Upper lobe of right lung (tissue), 1 donor: ENCODE results near the gene CLEC5A. TPM values are rescaled to one million over a fixed set of nuclear protein-coding genes. Genes with fewer than 3 reads are reported as not detected.

Experiments
- ATAC-seq: fragments of 200-7000 bp; cut with Tn5 transposase; one replicate; pipeline ENCODE4 v1.9.1; 2020; ENCODE audit warnings: mild to moderate bottlenecking, moderate library complexity
- DNase-seq: peaks from one replicate; pipeline ENCODE4 v3.0.0-alpha.2; 2020
- H3K27ac ChIP-seq: fragments of 200-600 bp; one replicate; pipeline ENCODE4 v1.8.0; 2022
- H3K27me3 ChIP-seq: fragments of 200-600 bp; one replicate; pipeline ENCODE4 v1.8.0; 2022; ENCODE audit warnings: mild to moderate bottlenecking
- H3K36me3 ChIP-seq: fragments of 200-600 bp; one replicate; pipeline ENCODE4 v1.8.0; 2022
- H3K4me1 ChIP-seq: fragments of 200-600 bp; one replicate; pipeline ENCODE4 v1.8.0; 2022
- H3K4me3 ChIP-seq: fragments of 200-600 bp; one replicate; pipeline ENCODE4 v1.8.0; 2022; ENCODE audit warnings: mild to moderate bottlenecking
- H3K9me3 ChIP-seq: fragments of 200-600 bp; one replicate; pipeline ENCODE4 v1.8.0; 2022
- intact Hi-C: fragments of 100-400 bp; cut with DNase I; formaldehyde crosslinking; loops from one replicate; pipeline ENCODE4 v1.11.0; 2022
- long read RNA-seq: library from polyadenylated mRNA; unstranded; transcript quantifications from one replicate; pipeline ENCODE4 v2.0.0, GENCODE V29; 2021
- total RNA-seq: library from RNA; stranded (reverse); fragmentation: NEBNext Ultra II Directional; extraction: Animal tissue kit (Norgen Biotek cat#: 25700); gene quantifications from one replicate; pipeline ENCODE4 v1.2.1, GENCODE V29; 2021
- TF ChIP-seq, protein P1 (sequence below): fragments of 200-600 bp; IDR thresholded peaks from one replicate; pipeline ENCODE4 v1.8.0; 2022; ENCODE audit warnings: antibody characterized with exemption
- donor health status: DM: no; HTN: yes; CAD: no; lungs with severe emphysema.

CLEC5A gene
- total RNA-seq = 10.6 TPM
- long read RNA-seq, transcript CLEC5A-206 (7 exons, 3,511 nt) = major isoform, 19 of 30 reads
- long read RNA-seq, partial matches to known transcripts = 2 of 30 reads
- long read RNA-seq, other reads (novel, unspliced or antisense) = 7 of 30 reads

DNA sequence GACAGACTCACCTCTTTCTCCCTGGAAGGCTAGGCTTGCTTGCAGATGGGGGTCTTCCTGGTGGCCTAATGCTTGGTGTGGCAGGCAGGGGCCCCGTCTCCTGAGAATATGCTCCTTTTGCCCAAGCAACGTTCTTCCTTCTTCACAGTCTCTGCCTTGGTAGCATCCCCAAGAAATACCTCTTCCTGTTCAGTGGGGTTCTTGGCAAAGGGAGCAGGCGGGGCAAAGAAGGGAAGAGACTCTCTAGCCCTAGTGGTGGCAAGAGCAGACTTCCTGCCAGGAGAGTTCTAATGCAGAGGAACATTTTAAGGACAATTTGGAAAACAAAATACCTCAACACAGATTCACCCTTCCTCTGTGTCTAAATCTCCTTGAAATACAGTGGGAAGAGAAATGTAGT, at the start of gene CLEC5A:
TSS of gene CLEC5A (minus strand) at position 179 of the 400 bp plus-strand sequence. CDS start 682 bp downstream, outside the sequence.
- H3K4me3 ChIP-seq = peak within 1 kb of the TSS; percentile 17
- intact Hi-C loops = no loop called here

DNA sequence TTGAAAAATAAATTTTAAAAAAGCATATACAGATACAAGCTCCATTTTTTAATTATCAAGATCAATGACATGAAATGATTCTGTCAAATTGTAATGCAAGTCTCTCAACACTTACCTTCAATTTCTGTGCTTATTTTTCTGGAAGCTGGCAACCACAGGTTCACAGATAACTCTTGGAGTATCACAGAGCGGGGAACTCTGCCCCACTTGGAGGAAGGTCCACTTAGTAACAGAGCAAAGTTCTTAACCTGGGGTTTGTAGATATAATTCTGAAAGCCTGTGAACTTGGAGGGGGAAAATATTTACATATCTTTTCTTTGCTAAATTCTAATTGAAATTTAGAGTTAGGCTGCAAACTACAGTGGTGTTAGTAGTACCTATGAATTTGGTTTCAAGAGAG, 46.6 kb upstream of the CLEC5A start:
- Histone ChIP-seq H3K36me3 (no peaks in the 10 kb centered on the region), H3K27me3 (no peaks in the 10 kb centered on the region), H3K27ac (no peak overlapping the region), H3K4me1 (no peaks in the 10 kb centered on the region), H3K9me3 (no peaks in the 10 kb centered on the region), H3K4me3 (no peak overlapping the region)
- DNase-seq (no peak), ATAC-seq (no peak)
- TF ChIP-seq, protein P1, sequence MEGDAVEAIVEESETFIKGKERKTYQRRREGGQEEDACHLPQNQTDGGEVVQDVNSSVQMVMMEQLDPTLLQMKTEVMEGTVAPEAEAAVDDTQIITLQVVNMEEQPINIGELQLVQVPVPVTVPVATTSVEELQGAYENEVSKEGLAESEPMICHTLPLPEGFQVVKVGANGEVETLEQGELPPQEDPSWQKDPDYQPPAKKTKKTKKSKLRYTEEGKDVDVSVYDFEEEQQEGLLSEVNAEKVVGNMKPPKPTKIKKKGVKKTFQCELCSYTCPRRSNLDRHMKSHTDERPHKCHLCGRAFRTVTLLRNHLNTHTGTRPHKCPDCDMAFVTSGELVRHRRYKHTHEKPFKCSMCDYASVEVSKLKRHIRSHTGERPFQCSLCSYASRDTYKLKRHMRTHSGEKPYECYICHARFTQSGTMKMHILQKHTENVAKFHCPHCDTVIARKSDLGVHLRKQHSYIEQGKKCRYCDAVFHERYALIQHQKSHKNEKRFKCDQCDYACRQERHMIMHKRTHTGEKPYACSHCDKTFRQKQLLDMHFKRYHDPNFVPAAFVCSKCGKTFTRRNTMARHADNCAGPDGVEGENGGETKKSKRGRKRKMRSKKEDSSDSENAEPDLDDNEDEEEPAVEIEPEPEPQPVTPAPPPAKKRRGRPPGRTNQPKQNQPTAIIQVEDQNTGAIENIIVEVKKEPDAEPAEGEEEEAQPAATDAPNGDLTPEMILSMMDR = no peak
- intact Hi-C loops = no loop called here

More for the DNA sequence above, at the start of gene CLEC5A:
- Histone ChIP-seq H3K27ac (no peak within 1 kb of the TSS), H3K9me3 (no peaks in the 10 kb centered on the region), H3K27me3 (no peaks in the 10 kb centered on the region), H3K36me3 (no peaks in the 10 kb centered on the region), H3K4me1 (no peaks in the 10 kb centered on the region)
- DNase-seq (no peak), ATAC-seq (peak; percentile 45)
- TF ChIP-seq, protein P1 = no peak

DNA sequence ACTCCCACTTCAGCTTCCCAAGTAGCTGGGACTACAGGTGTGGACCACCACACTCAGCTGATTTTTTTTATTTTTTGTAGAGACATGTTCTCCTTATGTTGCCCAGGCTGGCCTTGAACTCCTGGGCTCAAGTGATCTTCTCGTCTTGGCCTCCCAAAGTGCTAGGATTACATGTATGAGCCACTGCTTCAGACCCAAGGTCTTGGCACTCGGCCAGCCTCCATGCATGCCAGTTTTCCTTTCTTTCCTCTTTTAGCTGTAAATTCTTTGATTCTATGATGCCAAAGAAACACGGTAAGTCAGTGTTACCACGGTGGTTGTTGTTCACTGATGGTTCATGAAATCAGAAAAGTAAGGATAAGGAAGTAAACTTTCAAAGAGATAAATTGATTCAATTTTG, 45.9 kb upstream of the CLEC5A start:
- Histone ChIP-seq H3K9me3 (no peaks in the 10 kb centered on the region), H3K27me3 (no peaks in the 10 kb centered on the region), H3K4me3 (no peak overlapping the region), H3K36me3 (no peaks in the 10 kb centered on the region), H3K4me1 (no peaks in the 10 kb centered on the region), H3K27ac (no peak overlapping the region)
- DNase-seq (no peak), ATAC-seq (no peak)
- TF ChIP-seq, protein P1 = no peak
- intact Hi-C loops = no loop called here

DNA sequence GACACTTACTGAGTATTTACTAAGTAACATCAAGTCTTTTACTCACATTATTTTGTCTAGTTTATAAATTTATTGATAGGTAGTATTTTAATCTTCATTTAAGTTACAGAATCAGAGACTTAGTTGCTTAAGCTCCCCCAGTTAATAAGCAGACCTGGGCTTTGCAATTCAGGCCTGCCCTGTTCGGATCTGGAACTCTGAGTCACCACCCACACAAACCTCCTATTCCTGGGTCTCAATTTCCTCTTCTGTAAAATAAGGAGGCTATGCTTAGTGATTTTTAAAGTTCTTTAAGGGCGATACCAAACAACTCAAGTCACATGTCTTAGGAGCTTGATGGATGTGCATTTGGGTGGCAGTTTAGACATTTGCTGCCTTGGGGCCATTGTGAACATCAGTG, 45.4 kb upstream of the CLEC5A start:
- no peaks in the 10 kb centered on the region for H3K9me3 ChIP-seq
- intact Hi-C loops = no loop called here
- no peaks in the 10 kb centered on the region for H3K27me3 ChIP-seq
- H3K4me1 ChIP-seq = no peaks in the 10 kb centered on the region
- ATAC-seq = peak; percentile 62
- TF ChIP-seq, protein P1 = no peak
- H3K4me3 ChIP-seq = no peak overlapping the region
- no peak overlapping the region for H3K27ac ChIP-seq
- no peak for DNase-seq
- no peaks in the 10 kb centered on the region for H3K36me3 ChIP-seq

DNA sequence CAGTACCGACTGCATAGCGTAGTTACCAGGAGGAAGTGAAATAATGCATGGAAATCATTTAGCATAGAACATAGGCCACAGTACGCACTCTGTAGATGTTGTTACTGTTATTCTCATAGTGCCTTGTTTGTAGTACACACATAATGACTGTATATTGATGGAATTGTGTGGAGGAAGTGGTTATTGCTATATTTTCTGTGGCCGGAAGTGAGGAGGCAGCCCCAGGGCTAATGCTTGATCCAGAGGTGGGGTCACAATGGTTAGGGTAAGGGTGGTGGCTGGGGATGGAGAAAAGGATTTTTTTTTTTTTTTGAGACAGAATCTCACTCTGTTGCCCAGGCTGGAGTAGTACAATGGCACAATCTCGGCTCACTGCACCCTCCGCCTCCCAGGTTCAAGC, 44.4 kb upstream of the CLEC5A start:
- TF ChIP-seq, protein P1 = no peak
- intact Hi-C loops = no loop called here
- Histone ChIP-seq H3K4me3 (no peak overlapping the region), H3K36me3 (no peaks in the 10 kb centered on the region), H3K4me1 (no peaks in the 10 kb centered on the region), H3K27me3 (no peaks in the 10 kb centered on the region), H3K27ac (no peak overlapping the region), H3K9me3 (no peaks in the 10 kb centered on the region)
- DNase-seq (no peak), ATAC-seq (peak; percentile 58)
